H1 (cell line): ENCODE results near the gene DCUN1D3. TPM values are rescaled to one million over a fixed set of nuclear protein-coding genes. Genes with fewer than 3 reads are reported as not detected.
"Not testable (repeated sequence)": the region's sequence is repeated elsewhere in the genome, so short reads cannot be mapped to it uniquely, and the experiment has no call there.

Source experiments
- CTCF ChIA-PET: fragments of 300-600 bp; sonication (Branson Sonifier 250); formaldehyde crosslinking; loops from one replicate; lab custom pipeline; 2021; ENCODE audit not compliant: partially characterized antibody; lab: Charles Lee
- POLR2A ChIA-PET: fragments of 300-600 bp; sonication (Branson Sonifier 250); formaldehyde crosslinking; loops from one replicate; lab custom pipeline; 2021; ENCODE audit warnings: inconsistent platforms; ENCODE audit not compliant: partially characterized antibody; lab: Charles Lee
- DNase-seq, 2 experiments: peaks; one replicate each; pipeline versions ENCODE4 v3.0.0 to v3.0.0-alpha.2; 2010 to 2022; ENCODE audit warnings: low spot score in 2 of 2, low read depth in 1 of 2, mixed read lengths in 1 of 2
- FAIRE-seq: peaks from 2 replicates; lab custom pipeline; 2011; peaks lifted over from hg19 to GRCh38; lab: Jason Lieb, UNC
- H2AFZ ChIP-seq: 2 replicates; pipeline ENCODE4 v1.8.1; 2012; ENCODE audit warnings: low read length, inconsistent platforms
- H2AK5ac ChIP-seq: 2 replicates; pipeline ENCODE4 v1.6.1; 2013; ENCODE audit warnings: low read depth, low read length
- H2BK120ac ChIP-seq: replicated peaks from 2 replicates; pipeline ENCODE3; 2013; ENCODE audit warnings: low read depth, low read length, inconsistent platforms
- H2BK12ac ChIP-seq: 2 replicates; pipeline ENCODE4 v1.6.1; 2013; ENCODE audit warnings: low read depth, low read length
- H2BK15ac ChIP-seq: 2 replicates; pipeline ENCODE4 v1.6.1; 2013; ENCODE audit warnings: low read length
- H2BK20ac ChIP-seq: 2 replicates; pipeline ENCODE4 v1.6.1; 2013; ENCODE audit warnings: low read length
- H2BK5ac ChIP-seq: 2 replicates; pipeline ENCODE4 v1.6.1; 2013; ENCODE audit warnings: low read depth, low read length
- H3K14ac ChIP-seq: 2 replicates; pipeline ENCODE4 v1.6.1; 2013; ENCODE audit warnings: inconsistent platforms; ENCODE audit not compliant: insufficient read length
- H3K18ac ChIP-seq: 2 replicates; pipeline ENCODE4 v1.6.1; 2013; ENCODE audit warnings: low read length; ENCODE audit errors: extremely low read depth
- H3K23ac ChIP-seq: 2 replicates; pipeline ENCODE4 v1.6.1; 2013; ENCODE audit warnings: inconsistent platforms; ENCODE audit not compliant: insufficient read length
- H3K23me2 ChIP-seq: 2 replicates; pipeline ENCODE4 v1.6.1; 2013; ENCODE audit warnings: low read depth, low read length
- H3K27ac ChIP-seq: 2 replicates; pipeline ENCODE4 v1.6.1; 2011; ENCODE audit warnings: low read depth, low read length, inconsistent platforms
- H3K27me3 ChIP-seq, 4 experiments: replicated peaks in 1 of 4; 1 replicate in 1 of 4; 2 replicates in 3 of 4; pipeline versions ENCODE4 v1.6.1 to v1.8.1; 2011 to 2013; ENCODE audit warnings: low read length in 3 of 4, mild to moderate bottlenecking in 3 of 4, inconsistent platforms in 2 of 4, mixed read lengths in 2 of 4, moderate library complexity in 1 of 4; ENCODE audit not compliant: control insufficient read depth in 3 of 4, insufficient read depth in 3 of 4; ENCODE audit errors: extremely low read depth in 1 of 4
- H3K36me3 ChIP-seq, 4 experiments: 2 replicates each; pipeline versions ENCODE4 v1.6.1 to v1.8.1; 2011 to 2013; ENCODE audit warnings: mild to moderate bottlenecking in 4 of 4, low read length in 3 of 4, moderate library complexity in 2 of 4, control low read depth in 1 of 4, inconsistent platforms in 1 of 4; ENCODE audit not compliant: insufficient read depth in 4 of 4, control insufficient read depth in 2 of 4
- H3K4ac ChIP-seq: replicated peaks from 2 replicates; pipeline ENCODE3; 2013; ENCODE audit warnings: low read length, low read depth, mixed read lengths, inconsistent platforms; ENCODE audit not compliant: insufficient read length
- H3K4me1 ChIP-seq, 4 experiments: replicated peaks in 1 of 4; 1 replicate in 1 of 4; 2 replicates in 3 of 4; pipeline versions ENCODE4 v1.6.1 to v1.8.1; 2011 to 2013; ENCODE audit warnings: low read length in 3 of 4, inconsistent platforms in 2 of 4, mixed read lengths in 1 of 4; ENCODE audit not compliant: insufficient read depth in 4 of 4, control insufficient read depth in 3 of 4
- H3K4me2 ChIP-seq, 2 experiments: 2 replicates each; pipeline versions ENCODE4 v1.6.1 to v1.8.1; 2011 to 2013; ENCODE audit warnings: low read depth in 2 of 2, low read length in 2 of 2, control low read depth in 1 of 2, inconsistent platforms in 1 of 2, mild to moderate bottlenecking in 1 of 2; ENCODE audit not compliant: insufficient read depth in 1 of 2
- H3K4me3 ChIP-seq, 4 experiments: fragments of 200-600, 300-600 bp in 1 of 4; sonication (generic), shearing (Covaris generic), sonication (Bioruptor Twin) in 1 of 4; 2 replicates each; pipeline versions ENCODE4 v1.5.1 to v1.8.1; 2011 to 2016; ENCODE audit warnings: low read length in 4 of 4, low read depth in 3 of 4, control low read depth in 2 of 4, inconsistent platforms in 2 of 4, mild to moderate bottlenecking in 2 of 4, mixed read lengths in 1 of 4, moderate library complexity in 1 of 4; ENCODE audit not compliant: insufficient read depth in 2 of 4; ENCODE audit errors: extremely low read depth in 1 of 4
- H3K56ac ChIP-seq: replicated peaks from 2 replicates; pipeline ENCODE3; 2013; ENCODE audit warnings: low read depth, mild to moderate bottlenecking, mixed read lengths, low read length, inconsistent platforms; ENCODE audit not compliant: insufficient read length
- H3K79me1 ChIP-seq: 2 replicates; pipeline ENCODE4 v1.6.1; 2013; ENCODE audit warnings: low read depth, low read length, control low read depth
- H3K79me2 ChIP-seq, 2 experiments: 2 replicates each; pipeline versions ENCODE4 v1.6.1 to v1.8.1; 2012 to 2013; ENCODE audit warnings: low read length in 2 of 2, mild to moderate bottlenecking in 2 of 2, inconsistent platforms in 1 of 2; ENCODE audit not compliant: insufficient read depth in 2 of 2, control insufficient read depth in 1 of 2
- H3K9ac ChIP-seq, 4 experiments: replicated peaks in 1 of 4; 1 replicate in 1 of 4; 2 replicates in 3 of 4; pipeline versions ENCODE4 v1.6.1 to v1.8.1; 2011 to 2013; ENCODE audit warnings: low read depth in 3 of 4, low read length in 3 of 4, control low read depth in 2 of 4, mild to moderate bottlenecking in 2 of 4, moderate library complexity in 2 of 4, inconsistent platforms in 1 of 4; ENCODE audit errors: extremely low read depth in 1 of 4
- H3K9me3 ChIP-seq, 2 experiments: 2 replicates each; pipeline versions ENCODE4 v1.6.1 to v1.8.1; 2012 to 2013; ENCODE audit warnings: mild to moderate bottlenecking in 2 of 2, moderate library complexity in 2 of 2, control low read depth in 1 of 2, inconsistent platforms in 1 of 2, low read depth in 1 of 2, low read length in 1 of 2, mixed read lengths in 1 of 2; ENCODE audit not compliant: insufficient read depth in 2 of 2
- H4K20me1 ChIP-seq, 2 experiments: replicated peaks in 1 of 2; 2 replicates each; pipeline versions ENCODE3 to v1.8.1; 2011 to 2013; ENCODE audit warnings: inconsistent platforms in 2 of 2, low read length in 2 of 2, mild to moderate bottlenecking in 1 of 2; ENCODE audit not compliant: insufficient read depth in 2 of 2, control insufficient read depth in 1 of 2
- H4K5ac ChIP-seq: 2 replicates; pipeline ENCODE4 v1.6.1; 2013; ENCODE audit warnings: low read length, low read depth, mixed read lengths, inconsistent platforms; ENCODE audit not compliant: insufficient read length
- H4K8ac ChIP-seq: 2 replicates; pipeline ENCODE4 v1.8.0; 2013; ENCODE audit warnings: mild to moderate bottlenecking, moderate library complexity, low read length, inconsistent platforms; ENCODE audit not compliant: insufficient read depth; ENCODE audit errors: extremely low read depth
- H4K91ac ChIP-seq: replicated peaks from 2 replicates; pipeline ENCODE3; 2013; ENCODE audit warnings: low read length, mixed read lengths, inconsistent platforms; ENCODE audit not compliant: insufficient read length
- WGBS, 2 experiments: shearing (Covaris generic) in 1 of 2; methylation state at CpG; one replicate each; pipeline versions ENCODE4 v1.1.6 to v1.1.7; 2013 to 2015; ENCODE audit warnings: low lambda C conversion rate in 2 of 2, mixed read lengths in 2 of 2, inconsistent platforms in 1 of 2, low coverage in 1 of 2, missing lambda C conversion rate in 1 of 2; ENCODE audit not compliant: insufficient replicate concordance in 2 of 2, insufficient coverage in 1 of 2, insufficient read length in 1 of 2; ENCODE audit errors: extremely low coverage in 1 of 2, missing lambda C conversion rate in 1 of 2; 5-methylcytosine and 5-hydroxymethylcytosine counted together
- polyA plus RNA-seq, 7 experiments: library from polyadenylated mRNA; depleted of rRNA in 3 of 7; stranded (reverse) in 5 of 7; unstranded in 2 of 7; fragments of >200 nt in 5 of 7; fragments of 200-250 nt in 2 of 7; gene quantifications; 1 replicate in 5 of 7; 2 replicates in 1 of 7; 4 replicates in 1 of 7; pipeline versions ENCODE4 v1.2.1 to v1.2.3, GENCODE V29; 2011 to 2013; ENCODE audit warnings: missing spikeins in 2 of 7, mixed read lengths in 2 of 7
- total RNA-seq: library from RNA; stranded (reverse); fragmentation: NEBNext Ultra II Directional; extraction: Animal tissue kit (Norgen Biotek cat#: 25700); gene quantifications from 2 replicates; pipeline ENCODE4 v1.2.1, GENCODE V29; 2021

DCUN1D3 gene
- total and polyA plus RNA-seq, 2 of the 8 experiments (the other 6 are each of a cell fraction or from before 2014, with no cell fraction given), result 3.5 to 18.2 TPM

DNA sequence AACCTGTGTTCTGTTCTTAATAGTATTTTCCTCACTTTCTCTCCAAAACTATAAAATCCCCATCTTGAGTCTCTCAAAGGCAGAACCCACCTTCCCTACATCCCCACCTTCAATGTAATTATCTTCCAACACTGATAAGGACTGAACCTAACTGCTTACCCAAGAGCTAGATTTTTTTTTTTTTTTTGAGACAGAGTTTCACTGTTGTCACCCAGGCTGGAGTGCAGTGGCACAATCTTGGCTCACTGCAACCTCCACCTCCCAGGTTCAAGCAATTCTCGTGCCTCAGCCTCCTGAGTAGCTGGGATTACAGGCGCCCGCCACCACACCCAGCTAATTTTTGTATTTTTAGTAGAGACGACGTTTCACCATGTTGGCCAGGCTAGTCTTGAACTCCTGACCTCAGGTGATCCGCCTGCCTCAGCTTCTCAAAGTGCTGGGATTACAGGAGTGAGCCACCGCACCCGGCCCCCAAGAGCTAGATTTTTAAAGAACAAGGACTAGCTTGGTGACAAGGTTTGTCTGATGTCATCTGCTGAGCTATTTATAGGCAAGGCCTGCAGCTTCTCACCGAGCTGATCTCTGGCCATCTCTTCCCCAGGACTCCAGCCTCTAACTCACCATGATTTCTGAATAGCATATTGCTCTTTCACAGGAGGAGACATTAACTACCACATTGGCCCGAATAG lies 29.7 kb upstream of the DCUN1D3 start:
- DNase-seq, H2BK12ac ChIP-seq, H2BK5ac ChIP-seq, H3K56ac ChIP-seq, H4K20me1 ChIP-seq, H2BK15ac ChIP-seq, H4K8ac ChIP-seq, H2BK120ac ChIP-seq, FAIRE-seq, H3K27ac ChIP-seq, H3K23me2 ChIP-seq, H3K79me1 ChIP-seq, H3K27me3 ChIP-seq, POLR2A ChIA-PET, H3K23ac ChIP-seq, H3K18ac ChIP-seq, H3K4me3 ChIP-seq, H2BK20ac ChIP-seq, H3K4me2 ChIP-seq, H4K5ac ChIP-seq, H3K9ac ChIP-seq, H3K9me3 ChIP-seq, H2AK5ac ChIP-seq, H3K36me3 ChIP-seq, H4K91ac ChIP-seq, H3K79me2 ChIP-seq, H3K4me1 ChIP-seq, H3K4ac ChIP-seq, H3K14ac ChIP-seq, H2AFZ ChIP-seq: not testable (repeated sequence)
- CTCF ChIA-PET, result interaction anchor here (1.6 to 1.9 kb wide), 2 partner anchors 12 to 80 kb away, joined by 3 to 4 read pairs; no protein-coding TSS in a partner anchor
- 83% methylated on average over 10 of the region's 10 CpGs; no CpG with 5 or more reads in 1 of the 2 experiments for WGBS, 2 experiments
